Calu3 (cell line): ENCODE data around the gene WDFY4. TPM values are rescaled to one million over a fixed set of nuclear protein-coding genes. Genes with fewer than 3 reads are reported as not detected.

Experiments used
- BruUV-seq: library from RNA; stranded (reverse); fragments of 400-500 nt; replicated peaks from 2 replicates; lab custom pipeline; 2021; lab: Mats Ljungman, UMichigan
- CTCF ChIA-PET: fragments of 300-600 bp; sonication (Branson Sonifier 250); formaldehyde crosslinking; loops from one replicate; lab custom pipeline; 2022; ENCODE audit warnings: antibody characterized with exemption; lab: Charles Lee
- DNase-seq: peaks from one replicate; pipeline ENCODE4 v3.0.0; 2022
- H3K27ac Mint-ChIP-seq: one replicate; pipeline ENCODE4 v1.8.0; 2022; ENCODE audit warnings: mixed read lengths; ENCODE audit not compliant: unreplicated experiment
- H3K27me3 Mint-ChIP-seq: one replicate; pipeline ENCODE4 v1.8.0; 2022; ENCODE audit warnings: mixed read lengths; ENCODE audit not compliant: unreplicated experiment
- H3K36me3 Mint-ChIP-seq: one replicate; pipeline ENCODE4 v1.8.0; 2022; ENCODE audit warnings: mild to moderate bottlenecking, moderate library complexity, mixed read lengths; ENCODE audit not compliant: insufficient read depth, unreplicated experiment
- H3K4me1 Mint-ChIP-seq: one replicate; pipeline ENCODE4 v1.8.0; 2022; ENCODE audit warnings: mild to moderate bottlenecking, low read depth, mixed read lengths; ENCODE audit not compliant: unreplicated experiment
- H3K4me3 Mint-ChIP-seq: one replicate; pipeline ENCODE4 v1.8.0; 2022; ENCODE audit warnings: mild to moderate bottlenecking, low read depth, moderate library complexity, mixed read lengths; ENCODE audit not compliant: unreplicated experiment
- H3K9me3 Mint-ChIP-seq: one replicate; pipeline ENCODE4 v1.8.0; 2022; ENCODE audit warnings: low read depth, mixed read lengths; ENCODE audit not compliant: unreplicated experiment
- CTCF ChIP-seq: fragments of 200-600 bp; IDR thresholded peaks from one replicate; pipeline ENCODE4 v1.8.0; 2022; ENCODE audit warnings: antibody characterized with exemption; ENCODE audit not compliant: unreplicated experiment
- intact Hi-C: fragments of 100-400 bp; cut with micrococcal nuclease; formaldehyde crosslinking; loops from one replicate; pipeline ENCODE4 v1.10.0; 2022; ENCODE audit not compliant: unreplicated experiment
- total RNA-seq: library from RNA; stranded (reverse); gene quantifications from 2 replicates; pipeline ENCODE4 v1.2.3, GENCODE V29; 2022

WDFY4 gene
- total RNA-seq, 1 experiment from 2014 or later = not detected

GRCh38 chr10:49021685-49022084 lies 337.0 kb downstream of the WDFY4 start:
- Mint-ChIP-seq H3K9me3 (peaks cover 5% of the 10 kb centered on the region), H3K27ac (no peak overlapping the region), H3K36me3 (no peaks in the 10 kb centered on the region), H3K27me3 (peaks cover 53% of the 10 kb centered on the region), H3K4me1 (no peaks in the 10 kb centered on the region), H3K4me3 (no peak overlapping the region)
- no TSS peak for BruUV-seq
- TF ChIP-seq CTCF = no peak
- CTCF ChIA-PET = no interaction called here
- DNase-seq = no peak
- intact Hi-C loops = no loop called here

- no peaks in the 10 kb centered on the region for H3K36me3 Mint-ChIP-seq
Measured at GRCh38 chr10:49023071-49023470, 338.4 kb downstream of the WDFY4 start.

GRCh38 chr10:49023752-49024151 lies 339.1 kb downstream of the WDFY4 start:
- Mint-ChIP-seq H3K4me3 (no peak overlapping the region), H3K36me3 (no peaks in the 10 kb centered on the region), H3K9me3 (peaks cover 5% of the 10 kb centered on the region), H3K27me3 (peaks cover 59% of the 10 kb centered on the region), H3K27ac (no peak overlapping the region), H3K4me1 (no peaks in the 10 kb centered on the region)
- no peak for TF ChIP-seq CTCF
- intact Hi-C loops = no loop called here
- no TSS peak for BruUV-seq
- no peak for DNase-seq
- CTCF ChIA-PET = no interaction called here

More at GRCh38 chr10:49023071-49023470, 338.4 kb downstream of the WDFY4 start:
- TF ChIP-seq CTCF = no peak
- H3K9me3 Mint-ChIP-seq = peaks cover 5% of the 10 kb centered on the region
- BruUV-seq = no TSS peak
- no peak for DNase-seq
- no peak overlapping the region for H3K27ac Mint-ChIP-seq
- peaks cover 53% of the 10 kb centered on the region for H3K27me3 Mint-ChIP-seq
- intact Hi-C loops = no loop called here
- H3K4me1 Mint-ChIP-seq = no peaks in the 10 kb centered on the region
- CTCF ChIA-PET = no interaction called here
- no peak overlapping the region for H3K4me3 Mint-ChIP-seq

- no peaks in the 10 kb centered on the region for H3K4me1 Mint-ChIP-seq
- CTCF ChIA-PET = no interaction called here
- intact Hi-C loops = no loop called here
- no TSS peak for BruUV-seq
- no peak overlapping the region for H3K27ac Mint-ChIP-seq
- H3K4me3 Mint-ChIP-seq = no peak overlapping the region
- no peak for TF ChIP-seq CTCF
- H3K36me3 Mint-ChIP-seq = no peaks in the 10 kb centered on the region
- no peak for DNase-seq
- H3K9me3 Mint-ChIP-seq = peaks cover 5% of the 10 kb centered on the region
- peaks cover 64% of the 10 kb centered on the region for H3K27me3 Mint-ChIP-seq
Measured at GRCh38 chr10:49024484-49024883, 339.8 kb downstream of the WDFY4 start.
